Measurements from ENCODE around the gene BATF2.
"Not testable (repeated sequence)": the region's sequence is repeated elsewhere in the genome, so short reads cannot be mapped to it uniquely, and the experiment has no call there.

BATF2 gene

GRCh38 chr11:64987998-64988854, 8.5 kb downstream of the BATF2 start:
- Histone ChIP-seq H3K27me3 (ENCODE audit: control insufficient read depth, insufficient read depth, low read length) (no peaks in the 10 kb centered on the region), H3K4me1 (ENCODE audit: control insufficient read depth, insufficient read depth, low read length) (peaks cover 6% of the 10 kb centered on the region), H3K9me3 (ENCODE audit: control insufficient read depth, low read length) (no peaks in the 10 kb centered on the region), H3K4me3 (ENCODE audit: low read length) (no peak overlapping the region), H3K9ac (ENCODE audit: low read length) (no peak overlapping the region), H3K36me3 (ENCODE audit: control insufficient read depth, insufficient read depth, low read length) (no peaks in the 10 kb centered on the region)

GRCh38 chr11:64983339-64983738, 13.4 kb downstream of the BATF2 start:
- not testable (repeated sequence) for H3K4me1 ChIP-seq (ENCODE audit: control insufficient read depth, insufficient read depth, low read length); H3K9ac ChIP-seq (ENCODE audit: low read length); H3K27me3 ChIP-seq (ENCODE audit: control insufficient read depth, insufficient read depth, low read length); H3K4me3 ChIP-seq (ENCODE audit: low read length); H3K9me3 ChIP-seq (ENCODE audit: control insufficient read depth, low read length); H3K36me3 ChIP-seq (ENCODE audit: control insufficient read depth, insufficient read depth, low read length)

GRCh38 chr11:64976651-64977050, 20.1 kb downstream of the BATF2 start:
- no peaks in the 10 kb centered on the region for H3K27me3 ChIP-seq (ENCODE audit: control insufficient read depth, insufficient read depth, low read length)
- H3K36me3 ChIP-seq (ENCODE audit: control insufficient read depth, insufficient read depth, low read length) = no peaks in the 10 kb centered on the region
- H3K9me3 ChIP-seq (ENCODE audit: control insufficient read depth, low read length) = no peaks in the 10 kb centered on the region

GRCh38 chr11:64974124-64974523, 22.6 kb downstream of the BATF2 start:
- no peaks in the 10 kb centered on the region for H3K9me3 ChIP-seq (ENCODE audit: control insufficient read depth, low read length)
- peaks cover 16% of the 10 kb centered on the region for H3K4me1 ChIP-seq (ENCODE audit: control insufficient read depth, insufficient read depth, low read length)
- H3K36me3 ChIP-seq (ENCODE audit: control insufficient read depth, insufficient read depth, low read length) = no peaks in the 10 kb centered on the region
- no peak overlapping the region for H3K4me3 ChIP-seq (ENCODE audit: low read length)
- H3K27me3 ChIP-seq (ENCODE audit: control insufficient read depth, insufficient read depth, low read length) = no peaks in the 10 kb centered on the region
- no peak overlapping the region for H3K9ac ChIP-seq (ENCODE audit: low read length)

More at GRCh38 chr11:64976651-64977050, 20.1 kb downstream of the BATF2 start:
- H3K9ac ChIP-seq (ENCODE audit: low read length) = no peak overlapping the region
- H3K4me3 ChIP-seq (ENCODE audit: low read length) = no peak overlapping the region
- peaks cover 6% of the 10 kb centered on the region for H3K4me1 ChIP-seq (ENCODE audit: control insufficient read depth, insufficient read depth, low read length)

- no peaks in the 10 kb centered on the region for H3K9me3 ChIP-seq (ENCODE audit: control insufficient read depth, low read length)
- H3K4me1 ChIP-seq (ENCODE audit: control insufficient read depth, insufficient read depth, low read length) = peaks cover 16% of the 10 kb centered on the region
- H3K9ac ChIP-seq (ENCODE audit: low read length) = peak within 1 kb of the TSS; percentile 37
- no peaks in the 10 kb centered on the region for H3K36me3 ChIP-seq (ENCODE audit: control insufficient read depth, insufficient read depth, low read length)
- no peaks in the 10 kb centered on the region for H3K27me3 ChIP-seq (ENCODE audit: control insufficient read depth, insufficient read depth, low read length)
- peak within 1 kb of the TSS; percentile 41 for H3K4me3 ChIP-seq (ENCODE audit: low read length)
Measured at GRCh38 chr11:64971421-64972233, 25.1 kb downstream of the BATF2 start, which contains the start of gene MAJIN. Gene MAJIN (minus strand): TSS chr11:64972108. CDS start chr11:64959405, 12,703 bp downstream.

- no peaks in the 10 kb centered on the region for H3K9me3 ChIP-seq (ENCODE audit: control insufficient read depth, low read length)
- H3K4me1 ChIP-seq (ENCODE audit: control insufficient read depth, insufficient read depth, low read length) = peaks cover 16% of the 10 kb centered on the region
- H3K27me3 ChIP-seq (ENCODE audit: control insufficient read depth, insufficient read depth, low read length) = no peaks in the 10 kb centered on the region
- no peak overlapping the region for H3K4me3 ChIP-seq (ENCODE audit: low read length)
- no peak overlapping the region for H3K9ac ChIP-seq (ENCODE audit: low read length)
- H3K36me3 ChIP-seq (ENCODE audit: control insufficient read depth, insufficient read depth, low read length) = no peaks in the 10 kb centered on the region
Measured at GRCh38 chr11:64970731-64971151, 26.0 kb downstream of the BATF2 start.

GRCh38 chr11:64969209-64969608, 27.6 kb downstream of the BATF2 start:
- Histone ChIP-seq H3K4me3 (ENCODE audit: low read length) (no peak overlapping the region), H3K4me1 (ENCODE audit: control insufficient read depth, insufficient read depth, low read length) (peaks cover 16% of the 10 kb centered on the region), H3K9ac (ENCODE audit: low read length) (no peak overlapping the region), H3K9me3 (ENCODE audit: control insufficient read depth, low read length) (no peaks in the 10 kb centered on the region), H3K36me3 (ENCODE audit: control insufficient read depth, insufficient read depth, low read length) (no peaks in the 10 kb centered on the region), H3K27me3 (ENCODE audit: control insufficient read depth, insufficient read depth, low read length) (no peaks in the 10 kb centered on the region)

GRCh38 chr11:64967375-64967774, 29.4 kb downstream of the BATF2 start:
- Histone ChIP-seq H3K9ac (ENCODE audit: low read length) (no peak overlapping the region), H3K9me3 (ENCODE audit: control insufficient read depth, low read length) (no peaks in the 10 kb centered on the region), H3K4me1 (ENCODE audit: control insufficient read depth, insufficient read depth, low read length) (peaks cover 16% of the 10 kb centered on the region), H3K4me3 (ENCODE audit: low read length) (no peak overlapping the region), H3K27me3 (ENCODE audit: control insufficient read depth, insufficient read depth, low read length) (no peaks in the 10 kb centered on the region), H3K36me3 (ENCODE audit: control insufficient read depth, insufficient read depth, low read length) (no peaks in the 10 kb centered on the region)

GRCh38 chr11:64963072-64963631, 33.6 kb downstream of the BATF2 start:
- Histone ChIP-seq H3K9ac (ENCODE audit: low read length) (no peak overlapping the region), H3K4me1 (ENCODE audit: control insufficient read depth, insufficient read depth, low read length) (no peaks in the 10 kb centered on the region), H3K4me3 (ENCODE audit: low read length) (no peak overlapping the region), H3K36me3 (ENCODE audit: control insufficient read depth, insufficient read depth, low read length) (no peaks in the 10 kb centered on the region), H3K9me3 (ENCODE audit: control insufficient read depth, low read length) (no peaks in the 10 kb centered on the region), H3K27me3 (ENCODE audit: control insufficient read depth, insufficient read depth, low read length) (no peaks in the 10 kb centered on the region)

- Histone ChIP-seq H3K4me1 (ENCODE audit: control insufficient read depth, insufficient read depth, low read length) (no peaks in the 10 kb centered on the region), H3K9me3 (ENCODE audit: control insufficient read depth, low read length) (no peaks in the 10 kb centered on the region), H3K4me3 (ENCODE audit: low read length) (no peak overlapping the region), H3K9ac (ENCODE audit: low read length) (no peak overlapping the region), H3K36me3 (ENCODE audit: control insufficient read depth, insufficient read depth, low read length) (no peaks in the 10 kb centered on the region), H3K27me3 (ENCODE audit: control insufficient read depth, insufficient read depth, low read length) (no peaks in the 10 kb centered on the region)
Measured at GRCh38 chr11:64960719-64961118, 36.1 kb downstream of the BATF2 start.

- H3K9me3 ChIP-seq (ENCODE audit: control insufficient read depth, low read length) = no peaks in the 10 kb centered on the region
- H3K4me1 ChIP-seq (ENCODE audit: control insufficient read depth, insufficient read depth, low read length) = no peaks in the 10 kb centered on the region
- no peaks in the 10 kb centered on the region for H3K27me3 ChIP-seq (ENCODE audit: control insufficient read depth, insufficient read depth, low read length)
- H3K9ac ChIP-seq (ENCODE audit: low read length) = no peak overlapping the region
- H3K4me3 ChIP-seq (ENCODE audit: low read length) = no peak overlapping the region
- no peaks in the 10 kb centered on the region for H3K36me3 ChIP-seq (ENCODE audit: control insufficient read depth, insufficient read depth, low read length)
Measured at GRCh38 chr11:64959498-64959897, 37.3 kb downstream of the BATF2 start.

GRCh38 chr11:64954201-64954600, 42.6 kb downstream of the BATF2 start:
- Histone ChIP-seq H3K9me3 (ENCODE audit: control insufficient read depth, low read length) (no peaks in the 10 kb centered on the region), H3K27me3 (ENCODE audit: control insufficient read depth, insufficient read depth, low read length) (no peaks in the 10 kb centered on the region), H3K36me3 (ENCODE audit: control insufficient read depth, insufficient read depth, low read length) (no peaks in the 10 kb centered on the region), H3K4me3 (ENCODE audit: low read length) (no peak overlapping the region), H3K9ac (ENCODE audit: low read length) (no peak overlapping the region), H3K4me1 (ENCODE audit: control insufficient read depth, insufficient read depth, low read length) (no peaks in the 10 kb centered on the region)
